ENCODE data around the gene DCXR. TPM values are rescaled to one million over a fixed set of nuclear protein-coding genes. Genes with fewer than 3 reads are reported as not detected.

DCXR gene
- total and polyA plus RNA-seq, 2 of the 13 experiments (the other 11 are each of a cell fraction or from before 2014, with no cell fraction given), result 287 to 311 TPM

DNA sequence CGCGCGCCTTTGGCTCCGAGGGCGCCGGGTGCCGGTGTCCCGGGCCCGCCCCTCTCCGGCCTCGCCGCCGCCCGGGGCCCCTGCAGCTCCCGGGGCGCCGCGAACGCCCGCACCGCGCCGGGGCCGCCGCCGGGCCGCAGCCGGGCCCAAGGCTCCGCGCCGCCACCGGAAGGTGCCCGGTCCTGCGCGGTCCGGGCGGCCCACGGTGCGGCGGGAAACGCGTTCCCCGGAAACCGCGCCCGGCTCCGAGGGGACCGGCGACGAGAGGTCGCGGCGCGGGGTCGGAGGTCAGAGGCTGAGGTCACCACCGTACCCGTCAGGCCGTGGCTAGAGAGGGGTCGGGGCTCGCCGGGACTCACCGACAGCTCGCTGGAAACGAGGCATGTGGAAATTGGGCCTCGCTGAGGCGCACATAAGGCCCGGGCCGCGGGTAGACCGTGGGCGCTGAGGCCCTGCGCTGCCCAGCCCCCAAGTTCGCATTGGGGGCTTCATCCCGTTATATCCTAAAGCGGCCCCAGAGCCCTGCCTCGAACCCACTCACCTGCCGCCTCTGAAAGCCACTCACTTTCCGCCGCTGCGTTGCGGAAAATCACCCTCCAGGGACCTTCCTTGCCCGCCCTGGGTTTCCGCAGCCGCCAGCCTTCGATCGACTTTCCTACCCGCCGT is 28.3 kb upstream of the DCXR start, which contains the start of gene DUS1L (continued):
- TF ChIP-seq, protein P1, sequence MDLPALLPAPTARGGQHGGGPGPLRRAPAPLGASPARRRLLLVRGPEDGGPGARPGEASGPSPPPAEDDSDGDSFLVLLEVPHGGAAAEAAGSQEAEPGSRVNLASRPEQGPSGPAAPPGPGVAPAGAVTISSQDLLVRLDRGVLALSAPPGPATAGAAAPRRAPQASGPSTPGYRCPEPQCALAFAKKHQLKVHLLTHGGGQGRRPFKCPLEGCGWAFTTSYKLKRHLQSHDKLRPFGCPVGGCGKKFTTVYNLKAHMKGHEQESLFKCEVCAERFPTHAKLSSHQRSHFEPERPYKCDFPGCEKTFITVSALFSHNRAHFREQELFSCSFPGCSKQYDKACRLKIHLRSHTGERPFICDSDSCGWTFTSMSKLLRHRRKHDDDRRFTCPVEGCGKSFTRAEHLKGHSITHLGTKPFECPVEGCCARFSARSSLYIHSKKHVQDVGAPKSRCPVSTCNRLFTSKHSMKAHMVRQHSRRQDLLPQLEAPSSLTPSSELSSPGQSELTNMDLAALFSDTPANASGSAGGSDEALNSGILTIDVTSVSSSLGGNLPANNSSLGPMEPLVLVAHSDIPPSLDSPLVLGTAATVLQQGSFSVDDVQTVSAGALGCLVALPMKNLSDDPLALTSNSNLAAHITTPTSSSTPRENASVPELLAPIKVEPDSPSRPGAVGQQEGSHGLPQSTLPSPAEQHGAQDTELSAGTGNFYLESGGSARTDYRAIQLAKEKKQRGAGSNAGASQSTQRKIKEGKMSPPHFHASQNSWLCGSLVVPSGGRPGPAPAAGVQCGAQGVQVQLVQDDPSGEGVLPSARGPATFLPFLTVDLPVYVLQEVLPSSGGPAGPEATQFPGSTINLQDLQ (CRISPR knock-in tag; IDR thresholded peaks at IDR 0.05), result peak; percentile 86; the same call in 1 of the 2 replicates
- TF ChIP-seq ATRX (CRISPR knock-in tag; IDR thresholded peaks at IDR 0.05; ENCODE audit: borderline replicate concordance) (no peak), KDM4B (CRISPR knock-in tag; IDR thresholded peaks at IDR 0.05) (peak; percentile 82; the same call in 1 of the 2 replicates), ZNF713 (CRISPR knock-in tag; IDR thresholded peaks at IDR 0.05) (no peak), ZBTB1 (CRISPR knock-in tag; IDR thresholded peaks at IDR 0.05; ENCODE audit: borderline replicate concordance) (0 out of 2 replicates have a peak, but pooled peaks have one; percentile 39), ZNF549 (CRISPR knock-in tag; IDR thresholded peaks at IDR 0.05) (no peak), RORA (CRISPR knock-in tag; IDR thresholded peaks at IDR 0.05) (no peak), ZNF724P (CRISPR knock-in tag; IDR thresholded peaks at IDR 0.05; ENCODE audit: borderline replicate concordance) (peak; percentile 73; the same call in 1 of the 2 replicates), ZNF224 (CRISPR knock-in tag; IDR thresholded peaks at IDR 0.05) (no peak; the same call in 1 of the 2 replicates), CBX5 (CRISPR knock-in tag; IDR thresholded peaks at IDR 0.05; ENCODE audit: borderline replicate concordance) (peak; percentile 94), SAP130 (CRISPR knock-in tag; IDR thresholded peaks at IDR 0.05; ENCODE audit: low read depth) (peak; percentile 88), HNF4G (IDR thresholded peaks at IDR 0.05; ENCODE audit: borderline replicate concordance, low read depth, low read length) (peak; percentile 84; the same call in 1 of the 2 replicates), HNF4G (CRISPR knock-in tag; IDR thresholded peaks at IDR 0.05; ENCODE audit: borderline replicate concordance, low read depth) (peak; percentile 89), ZSCAN9 (CRISPR knock-in tag; IDR thresholded peaks at IDR 0.05; ENCODE audit: borderline replicate concordance) (peak; percentile 58; the same call in 1 of the 2 replicates), ZNF772 (CRISPR knock-in tag; IDR thresholded peaks at IDR 0.05) (peak; percentile 82; the same call in 1 of the 2 replicates)
- TF ChIP-seq, protein P2, sequence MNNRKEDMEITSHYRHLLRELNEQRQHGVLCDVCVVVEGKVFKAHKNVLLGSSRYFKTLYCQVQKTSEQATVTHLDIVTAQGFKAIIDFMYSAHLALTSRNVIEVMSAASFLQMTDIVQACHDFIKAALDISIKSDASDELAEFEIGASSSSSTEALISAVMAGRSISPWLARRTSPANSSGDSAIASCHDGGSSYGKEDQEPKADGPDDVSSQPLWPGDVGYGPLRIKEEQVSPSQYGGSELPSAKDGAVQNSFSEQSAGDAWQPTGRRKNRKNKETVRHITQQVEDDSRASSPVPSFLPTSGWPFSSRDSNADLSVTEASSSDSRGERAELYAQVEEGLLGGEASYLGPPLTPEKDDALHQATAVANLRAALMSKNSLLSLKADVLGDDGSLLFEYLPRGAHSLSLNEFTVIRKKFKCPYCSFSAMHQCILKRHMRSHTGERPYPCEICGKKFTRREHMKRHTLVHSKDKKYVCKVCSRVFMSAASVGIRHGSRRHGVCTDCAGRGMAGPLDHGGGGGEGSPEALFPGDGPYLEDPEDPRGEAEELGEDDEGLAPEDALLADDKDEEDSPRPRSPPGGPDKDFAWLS (CRISPR knock-in tag; IDR thresholded peaks at IDR 0.05; ENCODE audit: borderline replicate concordance), result 0 out of 2 replicates have a peak, but pooled peaks have one; percentile 83
- TF ChIP-seq, protein P3, sequence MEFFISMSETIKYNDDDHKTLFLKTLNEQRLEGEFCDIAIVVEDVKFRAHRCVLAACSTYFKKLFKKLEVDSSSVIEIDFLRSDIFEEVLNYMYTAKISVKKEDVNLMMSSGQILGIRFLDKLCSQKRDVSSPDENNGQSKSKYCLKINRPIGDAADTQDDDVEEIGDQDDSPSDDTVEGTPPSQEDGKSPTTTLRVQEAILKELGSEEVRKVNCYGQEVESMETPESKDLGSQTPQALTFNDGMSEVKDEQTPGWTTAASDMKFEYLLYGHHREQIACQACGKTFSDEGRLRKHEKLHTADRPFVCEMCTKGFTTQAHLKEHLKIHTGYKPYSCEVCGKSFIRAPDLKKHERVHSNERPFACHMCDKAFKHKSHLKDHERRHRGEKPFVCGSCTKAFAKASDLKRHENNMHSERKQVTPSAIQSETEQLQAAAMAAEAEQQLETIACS (CRISPR knock-in tag; IDR thresholded peaks at IDR 0.05), result peak; percentile 68
- TF ChIP-seq, protein P4, sequence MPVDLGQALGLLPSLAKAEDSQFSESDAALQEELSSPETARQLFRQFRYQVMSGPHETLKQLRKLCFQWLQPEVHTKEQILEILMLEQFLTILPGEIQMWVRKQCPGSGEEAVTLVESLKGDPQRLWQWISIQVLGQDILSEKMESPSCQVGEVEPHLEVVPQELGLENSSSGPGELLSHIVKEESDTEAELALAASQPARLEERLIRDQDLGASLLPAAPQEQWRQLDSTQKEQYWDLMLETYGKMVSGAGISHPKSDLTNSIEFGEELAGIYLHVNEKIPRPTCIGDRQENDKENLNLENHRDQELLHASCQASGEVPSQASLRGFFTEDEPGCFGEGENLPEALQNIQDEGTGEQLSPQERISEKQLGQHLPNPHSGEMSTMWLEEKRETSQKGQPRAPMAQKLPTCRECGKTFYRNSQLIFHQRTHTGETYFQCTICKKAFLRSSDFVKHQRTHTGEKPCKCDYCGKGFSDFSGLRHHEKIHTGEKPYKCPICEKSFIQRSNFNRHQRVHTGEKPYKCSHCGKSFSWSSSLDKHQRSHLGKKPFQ (CRISPR knock-in tag; IDR thresholded peaks at IDR 0.05; ENCODE audit: insufficient replicate concordance), result peak; percentile 62
- TF ChIP-seq, protein P5, sequence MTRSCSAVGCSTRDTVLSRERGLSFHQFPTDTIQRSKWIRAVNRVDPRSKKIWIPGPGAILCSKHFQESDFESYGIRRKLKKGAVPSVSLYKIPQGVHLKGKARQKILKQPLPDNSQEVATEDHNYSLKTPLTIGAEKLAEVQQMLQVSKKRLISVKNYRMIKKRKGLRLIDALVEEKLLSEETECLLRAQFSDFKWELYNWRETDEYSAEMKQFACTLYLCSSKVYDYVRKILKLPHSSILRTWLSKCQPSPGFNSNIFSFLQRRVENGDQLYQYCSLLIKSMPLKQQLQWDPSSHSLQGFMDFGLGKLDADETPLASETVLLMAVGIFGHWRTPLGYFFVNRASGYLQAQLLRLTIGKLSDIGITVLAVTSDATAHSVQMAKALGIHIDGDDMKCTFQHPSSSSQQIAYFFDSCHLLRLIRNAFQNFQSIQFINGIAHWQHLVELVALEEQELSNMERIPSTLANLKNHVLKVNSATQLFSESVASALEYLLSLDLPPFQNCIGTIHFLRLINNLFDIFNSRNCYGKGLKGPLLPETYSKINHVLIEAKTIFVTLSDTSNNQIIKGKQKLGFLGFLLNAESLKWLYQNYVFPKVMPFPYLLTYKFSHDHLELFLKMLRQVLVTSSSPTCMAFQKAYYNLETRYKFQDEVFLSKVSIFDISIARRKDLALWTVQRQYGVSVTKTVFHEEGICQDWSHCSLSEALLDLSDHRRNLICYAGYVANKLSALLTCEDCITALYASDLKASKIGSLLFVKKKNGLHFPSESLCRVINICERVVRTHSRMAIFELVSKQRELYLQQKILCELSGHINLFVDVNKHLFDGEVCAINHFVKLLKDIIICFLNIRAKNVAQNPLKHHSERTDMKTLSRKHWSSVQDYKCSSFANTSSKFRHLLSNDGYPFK (CRISPR knock-in tag; IDR thresholded peaks at IDR 0.05; ENCODE audit: borderline replicate concordance), result peak; percentile 77
